Panc1 (cell line): ENCODE measurements around the gene CACNA2D3. TPM values are rescaled to one million over a fixed set of nuclear protein-coding genes. Genes with fewer than 3 reads are reported as not detected.

Experiments
- ATAC-seq: fragments of 200-7000 bp; cut with Tn5 transposase; 2 replicates; pipeline ENCODE4 v1.9.1; 2020; ENCODE audit warnings: mild to moderate bottlenecking, moderate library complexity
- BruUV-seq: library from RNA; stranded (reverse); fragments of 400-500 nt; replicated peaks from 2 replicates; lab custom pipeline; 2021; lab: Mats Ljungman, UMichigan
- CTCF ChIA-PET: fragments of 300-600 bp; sonication (Branson Sonifier 250); formaldehyde crosslinking; loops from one replicate; lab custom pipeline; 2022; ENCODE audit warnings: antibody characterized with exemption; lab: Charles Lee
- POLR2A ChIA-PET: fragments of 300-600 bp; sonication (Branson Sonifier 250); formaldehyde crosslinking; loops from one replicate; lab custom pipeline; 2022; ENCODE audit warnings: antibody characterized with exemption; lab: Charles Lee
- DNase-seq: peaks from one replicate; pipeline ENCODE4 v3.0.0-alpha.2; 2010; ENCODE audit warnings: low read depth, low spot score
- H3K27ac ChIP-seq: 2 replicates; pipeline ENCODE4 v1.5.1; 2011; ENCODE audit warnings: mild to moderate bottlenecking, low read length, inconsistent platforms
- H3K27me3 ChIP-seq: fragments of 200-500 bp; sonication (Bioruptor generic); 2 replicates; pipeline ENCODE4 v1.6.0; 2014; ENCODE audit warnings: low read length, inconsistent platforms; ENCODE audit not compliant: control insufficient read depth, insufficient read depth
- H3K36me3 ChIP-seq: fragments of 200-500 bp; sonication (Bioruptor generic); 2 replicates; pipeline ENCODE4 v1.5.1; 2014; ENCODE audit warnings: inconsistent platforms, mild to moderate bottlenecking, low read length, moderate library complexity; ENCODE audit not compliant: control insufficient read depth, insufficient read depth
- H3K4me1 ChIP-seq: 2 replicates; pipeline ENCODE4 v1.5.1; 2011; ENCODE audit warnings: inconsistent platforms, mild to moderate bottlenecking, low read length, moderate library complexity; ENCODE audit not compliant: control insufficient read depth, insufficient read depth
- H3K4me3 ChIP-seq, 2 experiments: 2 replicates each; pipeline ENCODE4 v1.5.1; 2011 to 2012; ENCODE audit warnings: low read depth in 2 of 2, low read length in 2 of 2, mild to moderate bottlenecking in 2 of 2, inconsistent platforms in 1 of 2, moderate library complexity in 1 of 2
- H3K9me3 ChIP-seq: fragments of 200-500 bp; sonication (Bioruptor generic); 2 replicates; pipeline ENCODE4 v1.5.1; 2014; ENCODE audit warnings: low read depth, mild to moderate bottlenecking, inconsistent platforms, low read length, moderate library complexity; ENCODE audit not compliant: control insufficient read depth, insufficient read depth
- POLR2AphosphoS5 ChIP-seq: IDR thresholded peaks from 2 replicates; pipeline ENCODE4 v1.6.1; 2012; ENCODE audit warnings: mild to moderate bottlenecking, low read depth, low read length, moderate library complexity
- SIN3A ChIP-seq: IDR thresholded peaks from 2 replicates; pipeline ENCODE4 v1.6.1; 2012; ENCODE audit warnings: low read depth, mild to moderate bottlenecking, low read length, moderate library complexity, borderline replicate concordance; ENCODE audit not compliant: insufficient read depth
- TCF7L2 ChIP-seq: IDR thresholded peaks from 2 replicates; pipeline ENCODE4 v1.6.1; 2011; ENCODE audit warnings: mild to moderate bottlenecking, low read depth, low read length, inconsistent platforms
- in situ Hi-C: cut with HindIII; loops from 2 replicates; pipeline ENCODE4 v1.10.0; 2016; ENCODE audit warnings: low sequenced_read_pairs, low pct_unique_long_range_greater_than_20kb
- intact Hi-C: fragments of 100-400 bp; cut with micrococcal nuclease; formaldehyde crosslinking; loops from one replicate; pipeline ENCODE4 v1.10.0; 2022; ENCODE audit not compliant: unreplicated experiment
- total RNA-seq: library from RNA; stranded (reverse); gene quantifications from one replicate; pipeline ENCODE4 v1.2.1, GENCODE V29; 2021; ENCODE audit not compliant: unreplicated experiment
- TF ChIP-seq, protein P1 (sequence below): fragments of 450-650 bp; IDR thresholded peaks from 2 replicates; pipeline ENCODE4 v1.5.1; 2017; ENCODE audit warnings: mild to moderate bottlenecking
- TF ChIP-seq, protein P2 (sequence below), 2 experiments: IDR thresholded peaks; 2 replicates each; pipeline ENCODE4 v1.6.1; 2011 to 2012; ENCODE audit warnings: low read depth in 2 of 2, control low read depth in 1 of 2, low read length in 1 of 2, mild to moderate bottlenecking in 1 of 2, moderate library complexity in 1 of 2; ENCODE audit not compliant: insufficient read depth in 1 of 2

Gene CACNA2D3
- total RNA-seq, 1 experiment from 2014 or later, result 0.41 TPM

- Histone ChIP-seq H3K27me3 (no peaks in the 10 kb centered on the region; the same call in 1 of the 2 replicates), H3K9me3 (no peaks in the 10 kb centered on the region), H3K4me1 (no peaks in the 10 kb centered on the region), H3K27ac (no peak overlapping the region), H3K36me3 (no peaks in the 10 kb centered on the region), H3K4me3 (no peak overlapping the region)
- in situ Hi-C loops, result no loop called here
- ChIA-PET POLR2A (no interaction called here), CTCF (no interaction called here)
- ATAC-seq (no peak), DNase-seq (no peak)
- BruUV-seq, result no TSS peak
- TF ChIP-seq POLR2AphosphoS5, result no peak
- TF ChIP-seq TCF7L2, result no peak
- TF ChIP-seq, protein P1, sequence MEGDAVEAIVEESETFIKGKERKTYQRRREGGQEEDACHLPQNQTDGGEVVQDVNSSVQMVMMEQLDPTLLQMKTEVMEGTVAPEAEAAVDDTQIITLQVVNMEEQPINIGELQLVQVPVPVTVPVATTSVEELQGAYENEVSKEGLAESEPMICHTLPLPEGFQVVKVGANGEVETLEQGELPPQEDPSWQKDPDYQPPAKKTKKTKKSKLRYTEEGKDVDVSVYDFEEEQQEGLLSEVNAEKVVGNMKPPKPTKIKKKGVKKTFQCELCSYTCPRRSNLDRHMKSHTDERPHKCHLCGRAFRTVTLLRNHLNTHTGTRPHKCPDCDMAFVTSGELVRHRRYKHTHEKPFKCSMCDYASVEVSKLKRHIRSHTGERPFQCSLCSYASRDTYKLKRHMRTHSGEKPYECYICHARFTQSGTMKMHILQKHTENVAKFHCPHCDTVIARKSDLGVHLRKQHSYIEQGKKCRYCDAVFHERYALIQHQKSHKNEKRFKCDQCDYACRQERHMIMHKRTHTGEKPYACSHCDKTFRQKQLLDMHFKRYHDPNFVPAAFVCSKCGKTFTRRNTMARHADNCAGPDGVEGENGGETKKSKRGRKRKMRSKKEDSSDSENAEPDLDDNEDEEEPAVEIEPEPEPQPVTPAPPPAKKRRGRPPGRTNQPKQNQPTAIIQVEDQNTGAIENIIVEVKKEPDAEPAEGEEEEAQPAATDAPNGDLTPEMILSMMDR, result no peak
- TF ChIP-seq, protein P2, sequence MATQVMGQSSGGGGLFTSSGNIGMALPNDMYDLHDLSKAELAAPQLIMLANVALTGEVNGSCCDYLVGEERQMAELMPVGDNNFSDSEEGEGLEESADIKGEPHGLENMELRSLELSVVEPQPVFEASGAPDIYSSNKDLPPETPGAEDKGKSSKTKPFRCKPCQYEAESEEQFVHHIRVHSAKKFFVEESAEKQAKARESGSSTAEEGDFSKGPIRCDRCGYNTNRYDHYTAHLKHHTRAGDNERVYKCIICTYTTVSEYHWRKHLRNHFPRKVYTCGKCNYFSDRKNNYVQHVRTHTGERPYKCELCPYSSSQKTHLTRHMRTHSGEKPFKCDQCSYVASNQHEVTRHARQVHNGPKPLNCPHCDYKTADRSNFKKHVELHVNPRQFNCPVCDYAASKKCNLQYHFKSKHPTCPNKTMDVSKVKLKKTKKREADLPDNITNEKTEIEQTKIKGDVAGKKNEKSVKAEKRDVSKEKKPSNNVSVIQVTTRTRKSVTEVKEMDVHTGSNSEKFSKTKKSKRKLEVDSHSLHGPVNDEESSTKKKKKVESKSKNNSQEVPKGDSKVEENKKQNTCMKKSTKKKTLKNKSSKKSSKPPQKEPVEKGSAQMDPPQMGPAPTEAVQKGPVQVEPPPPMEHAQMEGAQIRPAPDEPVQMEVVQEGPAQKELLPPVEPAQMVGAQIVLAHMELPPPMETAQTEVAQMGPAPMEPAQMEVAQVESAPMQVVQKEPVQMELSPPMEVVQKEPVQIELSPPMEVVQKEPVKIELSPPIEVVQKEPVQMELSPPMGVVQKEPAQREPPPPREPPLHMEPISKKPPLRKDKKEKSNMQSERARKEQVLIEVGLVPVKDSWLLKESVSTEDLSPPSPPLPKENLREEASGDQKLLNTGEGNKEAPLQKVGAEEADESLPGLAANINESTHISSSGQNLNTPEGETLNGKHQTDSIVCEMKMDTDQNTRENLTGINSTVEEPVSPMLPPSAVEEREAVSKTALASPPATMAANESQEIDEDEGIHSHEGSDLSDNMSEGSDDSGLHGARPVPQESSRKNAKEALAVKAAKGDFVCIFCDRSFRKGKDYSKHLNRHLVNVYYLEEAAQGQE (IDR thresholded peaks at IDR 0.05; ENCODE audit: insufficient read depth in 1 of 2, low read depth in 2 of 2, low read length in 1 of 2), result no peak
- no peak for TF ChIP-seq SIN3A
- intact Hi-C loops, result no loop called here
These were observed 723.8 kb downstream of the CACNA2D3 start for GRCh38 chr3:54846119-54846518.

- H3K27ac ChIP-seq, result no peak overlapping the region
- in situ Hi-C loops, result no loop called here
- TF ChIP-seq SIN3A, result no peak
- no peak for TF ChIP-seq TCF7L2
- no peak for TF ChIP-seq POLR2AphosphoS5
- DNase-seq, result no peak
- H3K36me3 ChIP-seq, result no peaks in the 10 kb centered on the region
- CTCF ChIA-PET, result no interaction called here
- no peak overlapping the region for H3K4me3 ChIP-seq
- no peaks in the 10 kb centered on the region for H3K4me1 ChIP-seq
- POLR2A ChIA-PET, result no interaction called here
- no TSS peak for BruUV-seq
- intact Hi-C loops, result no loop called here
- H3K27me3 ChIP-seq, result no peaks in the 10 kb centered on the region; the same call in 1 of the 2 replicates
- ATAC-seq, result no peak
- no peaks in the 10 kb centered on the region for H3K9me3 ChIP-seq
These were observed 725.0 kb downstream of the CACNA2D3 start for GRCh38 chr3:54847361-54847760.

GRCh38 chr3:54849360-54849759 is 727.0 kb downstream of the CACNA2D3 start:
- in situ Hi-C loops, result no loop called here
- Histone ChIP-seq H3K4me1 (no peaks in the 10 kb centered on the region), H3K4me3 (no peak overlapping the region), H3K27ac (no peak overlapping the region), H3K36me3 (no peaks in the 10 kb centered on the region), H3K27me3 (no peaks in the 10 kb centered on the region; the same call in 1 of the 2 replicates), H3K9me3 (no peaks in the 10 kb centered on the region)
- ChIA-PET POLR2A (no interaction called here), CTCF (no interaction called here)
- DNase-seq (no peak), ATAC-seq (no peak)
- intact Hi-C loops, result no loop called here
- no TSS peak for BruUV-seq
- TF ChIP-seq POLR2AphosphoS5 (no peak), TCF7L2 (no peak), SIN3A (no peak)
- TF ChIP-seq, protein P1, result no peak
- TF ChIP-seq, protein P2 (IDR thresholded peaks at IDR 0.05; ENCODE audit: insufficient read depth in 1 of 2, low read depth in 2 of 2, low read length in 1 of 2), result no peak
